Colon (tissue), 2 donors: ENCODE results near the gene PRRG3.
"Not testable (repeated sequence)": the region's sequence is repeated elsewhere in the genome, so short reads cannot be mapped to it uniquely, and the experiment has no call there.

Source experiments
- FAIRE-seq: peaks from 2 replicates; lab custom pipeline; 2012; peaks lifted over from hg19 to GRCh38; lab: Jason Lieb, UNC
- donor health status: control.
- donor health status: control.

PRRG3 gene

GRCh38 chrX:151694661-151695582, at the start of gene PRRG3:
Gene PRRG3 (plus strand): TSS chrX:151695458. CDS start chrX:151698815, 3,357 bp downstream.
- FAIRE-seq, result no peak

- no peak for FAIRE-seq
Measured at GRCh38 chrX:151675121-151675746, 20.0 kb upstream of the PRRG3 start.

- no peak for FAIRE-seq
Measured at GRCh38 chrX:151676196-151676595, 19.1 kb upstream of the PRRG3 start.

- FAIRE-seq, result no peak
Measured at GRCh38 chrX:151679798-151680402, 15.4 kb upstream of the PRRG3 start.

DNA sequence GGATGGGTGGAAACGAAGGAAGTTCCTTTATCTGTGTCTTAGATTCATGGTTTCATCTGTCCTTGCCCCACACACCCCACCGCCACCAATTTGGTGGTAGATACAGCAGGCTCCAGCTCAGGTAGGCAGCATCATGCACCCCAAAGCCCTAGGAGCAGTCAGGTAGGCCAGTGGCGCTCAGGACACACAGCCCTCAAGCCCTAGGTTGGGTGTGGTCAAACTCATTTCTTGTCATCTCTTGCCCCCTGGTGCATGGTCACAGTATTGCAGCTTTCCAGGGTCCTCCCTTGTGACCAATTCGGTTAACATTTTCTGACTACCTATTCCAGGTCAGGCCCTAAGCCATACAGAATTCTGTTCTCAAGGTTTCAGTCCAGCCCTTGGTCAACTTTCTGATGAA, 14.5 kb upstream of the PRRG3 start:
- FAIRE-seq, result no peak

DNA sequence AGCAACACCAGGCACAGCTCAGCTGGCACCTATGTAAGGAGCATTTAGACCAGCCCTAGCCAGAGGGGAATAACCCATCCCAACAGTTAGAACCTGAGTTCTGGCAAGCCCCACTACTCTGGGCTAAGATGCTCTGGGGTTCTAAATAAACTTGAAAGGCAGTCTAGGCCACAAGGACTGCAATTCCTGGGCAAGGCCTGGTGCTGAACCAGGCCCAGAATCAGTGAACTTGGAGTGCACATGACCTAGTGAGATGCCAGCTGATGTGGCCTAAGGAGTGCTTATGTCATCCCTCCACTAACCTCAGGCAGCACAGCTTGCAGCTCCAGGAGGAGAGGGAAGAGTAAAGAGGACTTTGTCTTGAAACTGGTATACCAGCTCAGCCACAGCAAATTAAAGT, 7.6 kb upstream of the PRRG3 start:
- no peak for FAIRE-seq

GRCh38 chrX:151688695-151689094, 6.6 kb upstream of the PRRG3 start:
- no peak for FAIRE-seq

DNA sequence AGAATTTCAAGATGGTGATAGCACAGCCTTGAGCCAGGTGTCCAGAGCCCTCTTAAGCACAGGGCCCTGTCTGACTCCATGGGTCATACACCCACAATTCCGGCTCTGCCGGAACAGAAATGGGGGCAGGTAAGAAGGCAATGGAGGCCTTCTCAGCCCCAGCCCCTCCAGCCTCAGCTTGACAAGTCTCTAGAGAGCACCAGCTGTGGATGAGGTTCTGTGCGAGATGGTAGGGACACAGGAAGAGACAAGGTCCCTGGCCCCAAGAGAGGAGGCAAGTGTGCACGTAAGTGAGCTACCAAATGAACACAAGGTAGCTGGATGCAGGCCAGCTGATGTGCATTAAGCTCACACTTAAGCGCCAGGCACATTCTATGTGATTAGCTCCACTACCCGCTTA, 2.4 kb upstream of the PRRG3 start:
- FAIRE-seq, result no peak

GRCh38 chrX:151694121-151694520, 1.1 kb upstream of the PRRG3 start:
- no peak for FAIRE-seq

DNA sequence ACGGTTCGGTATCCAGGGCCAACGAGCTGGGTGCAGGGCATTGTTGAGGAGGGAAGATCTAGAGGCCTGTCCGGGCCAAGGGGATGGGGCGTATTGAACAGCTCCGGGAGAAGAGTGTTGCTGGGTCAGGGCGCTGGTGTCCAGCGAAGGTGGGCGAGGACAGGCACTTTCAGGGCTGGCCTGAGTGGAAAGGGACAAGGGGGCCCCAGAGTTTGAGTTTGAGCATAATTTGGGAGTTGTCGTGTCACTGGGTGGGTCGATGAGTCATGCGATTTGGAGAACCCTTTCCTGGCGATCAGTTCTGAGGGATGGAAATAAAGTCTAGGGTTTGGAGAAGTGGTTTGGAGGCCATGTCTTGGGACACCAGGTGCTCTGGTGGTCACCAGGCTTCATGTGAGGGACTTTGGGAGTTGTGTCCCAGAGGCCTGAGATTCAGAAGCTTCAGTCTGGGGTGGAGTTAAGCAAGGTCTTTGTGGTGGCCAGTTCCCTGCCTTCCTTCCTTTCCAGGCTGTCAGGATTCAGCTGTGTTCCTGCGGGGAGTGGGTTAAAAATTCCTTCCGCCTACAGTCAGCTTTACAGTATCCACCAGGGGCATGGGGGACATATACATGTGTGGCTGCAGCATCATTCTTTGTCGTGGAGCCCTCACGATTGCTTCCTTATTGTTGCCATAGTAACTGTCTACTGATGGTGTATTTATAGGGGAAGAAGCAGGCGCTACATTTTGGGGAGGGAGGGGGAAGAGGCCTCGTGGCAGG, 504 bp downstream of the PRRG3 start:
- no peak for FAIRE-seq

GRCh38 chrX:151697082-151697481, 1.8 kb downstream of the PRRG3 start:
- FAIRE-seq, result not testable (repeated sequence)

- no peak for FAIRE-seq
Measured at GRCh38 chrX:151697522-151697921, 2.3 kb downstream of the PRRG3 start.

DNA sequence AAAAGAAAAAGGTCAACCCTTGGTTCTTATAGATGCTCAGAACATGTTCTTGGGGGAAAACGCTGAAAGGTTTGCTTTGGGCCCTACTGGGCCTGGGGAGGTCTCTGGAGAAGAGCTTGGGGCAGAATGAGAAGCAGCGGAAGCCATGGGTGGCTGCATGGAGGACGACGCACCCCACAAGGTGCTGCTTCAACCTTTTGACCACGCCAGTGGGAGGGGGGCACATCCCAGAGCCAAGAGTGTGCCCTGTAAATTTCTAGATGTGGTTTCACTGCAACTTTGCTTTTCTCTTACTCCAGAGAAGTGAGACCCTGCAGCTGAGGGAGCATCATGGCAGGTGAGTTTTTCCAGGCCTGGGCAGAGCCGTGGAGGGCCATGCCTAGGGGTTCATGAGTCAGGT, 3.2 kb downstream of the PRRG3 start:
- no peak for FAIRE-seq

- FAIRE-seq, result no peak
Measured at GRCh38 chrX:151699746-151700145, 4.5 kb downstream of the PRRG3 start.

DNA sequence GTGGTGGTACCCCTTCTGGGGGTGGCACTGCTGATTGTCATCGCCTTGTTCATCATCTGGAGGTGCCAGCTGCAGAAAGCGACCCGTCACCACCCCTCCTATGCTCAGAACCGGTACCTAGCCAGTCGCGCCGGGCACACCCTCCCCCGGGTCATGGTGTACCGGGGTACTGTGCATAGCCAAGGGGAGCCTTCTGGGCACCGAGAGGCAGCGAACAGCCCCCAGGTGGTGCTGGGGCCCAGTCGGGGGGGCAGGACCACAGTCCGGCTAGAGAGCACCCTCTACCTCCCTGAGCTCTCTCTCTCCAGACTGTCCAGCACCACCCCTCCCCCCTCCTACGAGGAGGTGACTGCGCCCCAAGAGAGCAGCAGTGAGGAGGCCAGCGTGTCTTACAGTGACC, 5.3 kb downstream of the PRRG3 start:
- no peak for FAIRE-seq

- FAIRE-seq, result no peak
Measured at GRCh38 chrX:151701071-151701470, 5.8 kb downstream of the PRRG3 start.

DNA sequence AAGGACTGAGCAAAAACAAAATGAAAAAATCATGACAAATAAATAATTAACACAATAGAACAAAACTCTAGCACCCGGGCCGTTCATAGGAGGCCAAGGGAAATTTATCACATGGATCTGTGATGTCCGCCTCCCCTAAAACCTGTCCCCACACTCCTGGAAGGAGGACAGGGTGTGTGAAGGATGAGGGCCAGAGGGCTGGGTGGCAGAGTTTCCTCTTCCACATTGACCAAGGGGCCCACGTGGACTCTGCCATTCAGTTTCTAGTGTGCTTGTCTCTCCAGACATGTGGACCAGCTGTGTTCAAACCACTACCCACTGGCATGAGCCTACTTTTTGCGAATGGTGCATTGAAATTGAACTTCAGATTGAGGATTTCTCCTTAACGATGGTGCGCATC, 6.3 kb downstream of the PRRG3 start:
- FAIRE-seq, result no peak

DNA sequence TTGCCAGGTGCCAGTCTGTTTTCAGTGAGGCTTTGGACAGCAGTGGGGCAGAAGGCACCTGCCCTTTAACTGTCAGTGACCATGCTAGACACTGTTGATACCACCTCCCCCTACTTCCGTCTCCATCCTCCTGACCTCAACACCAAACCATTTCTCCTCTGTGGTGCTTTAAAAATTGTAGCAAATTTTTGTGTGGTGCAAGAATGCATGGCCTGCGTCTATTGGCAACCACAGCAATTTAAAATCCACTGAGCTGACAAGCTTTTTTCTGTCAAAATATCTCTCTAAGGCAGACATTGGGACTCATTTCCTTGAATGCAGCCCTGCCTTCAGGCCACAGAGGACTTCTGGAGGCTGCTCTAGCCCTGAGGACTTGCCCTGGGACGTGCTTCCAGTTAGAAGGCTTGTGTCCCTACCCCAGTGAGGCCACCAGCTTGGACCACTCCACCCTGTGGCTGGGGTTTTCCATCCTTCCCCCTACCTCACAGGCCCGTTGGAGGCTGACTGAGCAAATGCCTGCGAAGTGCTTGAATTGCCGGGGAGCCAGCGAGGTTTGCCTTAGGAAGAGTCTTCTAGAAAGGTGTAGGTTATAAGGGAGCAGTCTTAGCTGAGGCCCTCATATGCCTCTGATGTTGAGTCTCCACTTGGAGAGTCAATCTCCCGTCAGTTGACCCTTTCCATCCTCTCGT, 6.9 kb downstream of the PRRG3 start:
- FAIRE-seq, result no peak

DNA sequence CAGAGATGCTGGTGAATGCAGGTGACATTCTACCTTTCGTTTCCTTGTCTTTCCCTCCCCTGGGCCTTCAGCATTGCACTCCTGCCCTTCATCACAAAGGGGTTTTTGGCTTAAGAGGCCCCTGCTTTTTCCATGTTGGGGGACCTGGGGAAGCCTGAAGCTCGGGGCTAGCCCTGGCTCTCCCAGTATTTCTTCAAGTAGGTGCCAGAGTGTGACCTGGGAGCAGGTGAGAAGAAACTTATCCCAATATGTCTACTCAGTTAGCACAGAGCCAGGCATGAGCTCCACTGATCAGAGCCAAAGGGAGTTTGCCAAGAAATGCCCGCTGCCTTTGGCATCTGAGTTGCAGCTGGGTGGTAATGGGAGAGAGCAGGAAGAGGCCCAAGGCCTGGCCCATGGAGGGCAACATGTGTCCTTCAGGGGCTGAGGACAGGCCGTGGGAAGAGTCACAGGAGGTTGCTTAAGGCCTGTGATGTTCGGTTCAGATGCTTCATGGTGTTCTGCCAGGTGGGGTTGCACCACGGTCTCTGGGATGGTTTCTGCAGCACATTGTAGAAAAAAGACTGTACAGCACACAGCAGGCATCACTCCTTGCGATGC, 7.6 kb downstream of the PRRG3 start:
- FAIRE-seq, result no peak

GRCh38 chrX:151703487-151703886, 8.2 kb downstream of the PRRG3 start:
- no peak for FAIRE-seq

DNA sequence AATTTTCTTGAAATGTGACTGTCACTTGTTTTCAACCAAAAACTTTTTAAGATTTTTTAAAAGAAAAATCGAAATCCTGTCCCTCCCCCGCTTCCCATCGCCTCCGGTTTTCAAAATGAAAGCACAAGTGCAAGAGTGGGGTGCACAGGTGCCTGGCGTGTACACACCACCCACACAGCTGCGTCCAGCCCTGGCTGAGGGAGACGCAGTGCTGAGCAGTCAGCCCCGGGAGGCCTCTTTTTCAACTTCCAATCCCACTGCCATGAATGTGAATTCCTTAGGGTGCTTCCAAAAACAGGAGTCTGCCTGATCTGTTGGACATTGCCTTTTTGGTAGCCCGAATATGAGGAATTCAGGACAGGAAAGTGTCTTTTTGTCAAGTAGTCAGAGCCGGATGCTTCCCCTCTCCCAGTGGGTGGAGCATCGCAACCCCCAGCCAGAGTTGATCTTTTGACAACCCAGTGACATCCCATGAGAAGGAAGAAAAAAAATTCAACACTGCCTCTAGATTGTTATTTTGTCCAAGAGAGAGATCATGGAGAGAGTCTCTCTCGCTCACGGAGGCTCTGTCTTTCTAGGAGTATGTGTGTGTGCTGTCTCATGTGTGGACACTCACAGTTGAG, 8.9 kb downstream of the PRRG3 start:
- no peak for FAIRE-seq
